Putamen (tissue), 1 donor: ENCODE data around the gene PTPRT.

Source experiments
- DNase-seq: peaks from one replicate; pipeline ENCODE4 v3.0.0-alpha.2; 2016; ENCODE audit warnings: low spot score

Gene PTPRT

GRCh38 chr20:42461965-42462593 lies 727.6 kb downstream of the PTPRT start:
- DNase-seq, result no peak

GRCh38 chr20:42461291-42461690 lies 728.4 kb downstream of the PTPRT start:
- DNase-seq, result no peak

DNA sequence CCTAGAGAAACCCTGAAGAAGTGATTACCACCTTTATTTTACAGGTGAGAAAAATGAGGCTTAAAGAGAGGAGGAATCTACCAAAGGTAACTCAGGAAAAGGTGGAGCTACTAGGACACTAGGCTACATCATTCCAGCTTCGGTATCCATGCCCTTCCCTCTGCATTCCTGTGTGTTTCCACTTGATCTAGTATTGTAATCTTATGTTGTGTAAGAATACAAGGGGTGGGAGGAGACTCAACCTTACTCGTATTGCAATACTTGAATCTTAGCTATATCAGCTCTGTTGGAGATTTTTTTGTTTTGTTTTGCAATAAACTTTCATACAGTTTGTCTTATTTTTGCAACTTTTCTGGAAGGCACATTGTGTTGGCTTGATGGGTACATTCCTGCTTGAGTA lies 742.4 kb downstream of the PTPRT start:
- DNase-seq, result no peak

GRCh38 chr20:42444799-42445198 lies 744.9 kb downstream of the PTPRT start:
- DNase-seq, result no peak

- DNase-seq, result no peak
These were observed 746.5 kb downstream of the PTPRT start for GRCh38 chr20:42443200-42443599.

DNA sequence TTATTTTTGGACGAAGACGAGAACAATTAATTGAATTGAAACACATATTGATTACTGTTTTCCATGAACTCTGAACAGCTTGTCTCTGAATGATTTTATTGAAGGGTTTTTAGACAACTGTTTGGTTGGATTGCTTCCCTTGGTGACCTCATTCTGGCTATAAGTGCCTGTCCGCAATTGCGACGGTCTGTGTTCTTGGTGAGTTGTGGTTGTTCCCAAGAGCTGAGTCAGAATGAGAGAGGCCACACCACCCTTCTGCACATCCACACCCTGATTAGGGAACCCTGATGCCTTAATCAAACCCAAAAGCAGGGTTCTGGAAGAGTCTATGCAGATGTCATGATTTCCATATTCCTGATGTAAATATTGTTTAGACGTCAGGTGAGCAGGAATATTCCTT lies 747.0 kb downstream of the PTPRT start:
- no peak for DNase-seq

GRCh38 chr20:42441864-42442331 lies 747.8 kb downstream of the PTPRT start:
- no peak for DNase-seq

GRCh38 chr20:42441196-42441863 lies 748.4 kb downstream of the PTPRT start:
- DNase-seq, result no peak

DNA sequence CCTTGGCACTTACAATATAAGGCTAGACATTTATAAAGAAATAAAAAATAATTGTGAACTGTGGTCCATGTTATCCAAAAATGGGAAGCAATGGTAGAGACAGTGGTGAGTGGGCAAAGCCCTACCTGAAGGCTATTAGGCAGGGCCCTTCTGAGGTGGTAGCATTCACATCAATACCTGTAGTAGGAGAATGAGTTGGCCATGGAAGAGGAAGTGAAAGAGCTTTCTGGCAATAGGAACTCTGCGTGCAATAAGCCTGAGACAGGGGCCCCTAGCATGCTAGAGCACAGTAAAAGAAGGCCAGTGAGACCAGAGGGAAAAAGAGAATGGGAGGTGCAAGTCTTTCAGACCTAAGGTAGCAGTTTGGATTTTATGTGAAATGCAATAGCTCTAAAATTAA lies 754.5 kb downstream of the PTPRT start:
- no peak for DNase-seq

GRCh38 chr20:42432496-42433334 lies 757.0 kb downstream of the PTPRT start:
- no peak for DNase-seq

- DNase-seq, result no peak
These were observed 759.1 kb downstream of the PTPRT start for GRCh38 chr20:42430598-42430997.

GRCh38 chr20:42429761-42430458 lies 759.8 kb downstream of the PTPRT start:
- no peak for DNase-seq

- DNase-seq, result no peak
These were observed 769.7 kb downstream of the PTPRT start for GRCh38 chr20:42419814-42420532.

DNA sequence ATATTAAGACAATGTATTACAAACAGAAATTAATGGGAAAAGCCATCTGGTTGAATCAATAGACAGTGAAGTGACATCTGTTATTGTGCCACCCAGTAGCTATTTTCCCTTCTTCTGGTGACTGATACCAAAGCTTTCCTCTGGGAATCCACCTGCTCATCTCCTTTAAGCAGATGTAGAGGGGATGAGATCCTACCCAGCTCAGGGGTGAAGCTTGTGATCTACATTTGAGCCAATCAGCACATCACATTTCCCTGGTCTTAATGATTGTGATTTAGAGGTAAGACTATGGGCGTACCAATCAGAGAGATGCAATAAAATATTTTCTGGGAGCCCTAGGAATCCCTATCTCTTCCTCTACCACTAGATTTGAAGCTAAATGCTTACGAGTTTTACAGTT lies 782.9 kb downstream of the PTPRT start:
- DNase-seq, result no peak

GRCh38 chr20:42402455-42402854 lies 787.3 kb downstream of the PTPRT start:
- no peak for DNase-seq

DNA sequence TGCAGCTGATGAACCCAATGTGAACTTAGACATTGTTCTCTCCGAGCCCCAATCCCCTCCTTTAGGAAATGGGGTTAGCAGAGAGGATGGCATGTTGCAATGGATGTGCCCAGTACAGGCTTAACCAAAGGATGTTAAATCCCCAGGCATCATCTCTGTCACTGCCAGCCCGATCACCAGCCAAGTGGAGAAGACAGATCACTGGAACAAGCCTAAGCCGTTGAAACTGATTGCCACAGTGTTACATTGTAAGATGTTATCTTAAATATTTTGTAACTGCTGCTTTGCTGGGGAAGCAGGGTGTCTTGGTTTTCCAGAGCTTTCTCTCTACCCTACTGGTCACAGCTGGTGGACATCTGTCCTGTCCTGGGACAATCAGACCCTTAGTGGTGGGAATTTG lies 788.1 kb downstream of the PTPRT start:
- no peak for DNase-seq

- no peak for DNase-seq
These were observed 789.9 kb downstream of the PTPRT start for GRCh38 chr20:42399802-42400201.

GRCh38 chr20:42392442-42392841 lies 797.3 kb downstream of the PTPRT start:
- no peak for DNase-seq

DNA sequence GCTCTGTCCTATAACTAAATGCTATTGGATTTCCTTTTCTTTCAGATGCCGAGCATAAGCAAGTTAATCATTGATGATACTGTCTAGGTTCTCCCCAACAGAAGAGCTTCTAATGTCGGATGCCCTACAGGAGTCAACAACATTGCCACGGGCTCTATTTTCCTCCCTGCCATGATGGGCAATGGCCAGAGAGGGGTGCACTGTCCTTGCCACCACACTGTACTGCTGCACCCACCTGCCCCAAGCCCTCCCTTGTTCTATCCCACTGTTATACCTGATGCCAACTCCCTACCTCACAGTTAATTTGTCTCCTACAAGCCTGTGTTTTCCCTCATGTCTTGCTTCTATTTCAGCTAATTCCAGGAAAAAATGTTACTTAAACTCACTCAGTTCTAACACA lies 797.9 kb downstream of the PTPRT start:
- DNase-seq, result no peak

DNA sequence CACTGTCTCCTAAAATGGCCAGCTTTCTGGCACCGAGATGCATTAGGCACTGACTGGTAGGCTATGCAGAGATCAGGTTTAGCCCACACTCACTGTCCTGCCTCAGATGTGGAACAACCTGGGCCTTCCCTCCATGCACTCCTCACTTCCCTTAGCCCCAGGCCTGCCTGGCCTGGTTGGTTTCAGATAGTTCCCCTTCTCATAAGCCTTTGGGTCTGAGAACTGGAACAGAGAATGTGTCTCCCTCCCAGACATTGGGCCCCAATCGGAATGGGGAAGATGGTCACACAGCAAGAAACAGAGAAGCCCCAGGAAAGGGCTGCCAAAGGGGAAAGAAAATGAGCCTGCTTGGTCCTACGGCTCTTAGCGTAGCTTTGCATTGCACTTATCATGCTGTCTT lies 809.4 kb downstream of the PTPRT start:
- DNase-seq, result no peak

DNA sequence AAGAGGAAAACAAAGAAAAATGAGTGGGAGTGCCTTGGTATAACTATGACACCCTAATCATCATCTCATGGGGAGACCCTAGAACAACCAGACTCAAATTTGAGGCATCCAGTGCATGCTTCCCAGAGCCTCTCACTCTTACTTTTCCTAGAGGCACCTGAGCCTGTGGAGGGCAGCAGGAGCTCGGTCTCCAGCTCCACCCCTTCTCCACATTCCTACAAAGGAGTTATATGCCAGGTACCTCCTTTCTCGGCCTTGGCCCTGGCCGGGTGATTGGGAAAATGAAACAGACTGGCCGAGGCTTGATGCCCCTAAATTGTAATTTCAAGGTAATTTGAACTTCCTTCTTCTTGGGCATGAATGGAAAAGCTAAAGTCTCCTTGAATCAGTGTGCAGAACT lies 810.3 kb downstream of the PTPRT start:
- no peak for DNase-seq

- peak; percentile 82 for DNase-seq
These were observed 810.9 kb downstream of the PTPRT start for GRCh38 chr20:42378826-42379225.
